H1 (cell line): ENCODE measurements around the gene CASK.

Source experiments
- CBX5 ChIP-seq: fragments of 300-800, 300-1000 bp; sonication (generic); IDR thresholded peaks from 2 replicates; pipeline ENCODE4 v1.7.1; 2016; ENCODE audit warnings: antibody characterized with exemption, low read length, low read depth
- CEBPB ChIP-seq: IDR thresholded peaks from 2 replicates; pipeline ENCODE4 v1.6.1; 2012; ENCODE audit warnings: low read depth, low read length
- FOSL1 ChIP-seq: IDR thresholded peaks from 2 replicates; pipeline ENCODE4 v1.6.1; 2011; ENCODE audit warnings: mild to moderate bottlenecking, low read depth, low read length, moderate library complexity; ENCODE audit not compliant: insufficient read depth
- YY1 ChIP-seq: IDR thresholded peaks from 2 replicates; pipeline ENCODE4 v1.6.1; 2011; ENCODE audit warnings: low read depth, mild to moderate bottlenecking, low read length

DNA sequence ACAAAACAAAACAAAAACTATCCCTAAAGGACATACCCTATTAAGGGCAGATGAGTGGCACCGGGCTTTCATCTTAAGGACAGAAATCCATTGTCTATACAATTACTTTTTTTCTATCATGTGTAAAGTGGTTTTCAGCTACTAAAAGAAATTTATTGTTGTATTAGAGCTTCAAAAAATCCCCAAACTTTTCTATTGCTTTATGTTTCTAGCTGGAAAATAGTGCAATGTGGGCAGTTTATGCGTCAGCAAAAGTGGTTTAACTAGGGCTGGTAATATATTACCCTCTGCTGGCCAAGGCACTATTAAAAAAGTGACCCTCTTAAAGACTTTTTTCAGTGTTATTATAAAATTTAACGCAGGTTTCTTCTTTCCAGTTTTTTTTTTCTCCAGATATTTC lies 214.9 kb downstream of the CASK start:
- TF ChIP-seq CBX5 (no peak), YY1 (no peak), CEBPB (no peak), FOSL1 (no peak)
